ENCODE results near the gene TFAP2B.

Gene TFAP2B

GRCh38 chr6:50816947-50817645, 1.6 kb upstream of the TFAP2B start:
- TF ChIP-seq TAF1 (IDR thresholded peaks at IDR 0.05; ENCODE audit: borderline replicate concordance, low read depth, low read length) (no peak), POLR2A (IDR thresholded peaks at IDR 0.05; ENCODE audit: low read depth, low read length) (no peak), POLR2AphosphoS5 (IDR thresholded peaks at IDR 0.05; ENCODE audit: low read depth, low read length) (no peak)
- DNase-seq (ENCODE audit: insufficient read length) (no peak), FAIRE-seq (no peak)

DNA sequence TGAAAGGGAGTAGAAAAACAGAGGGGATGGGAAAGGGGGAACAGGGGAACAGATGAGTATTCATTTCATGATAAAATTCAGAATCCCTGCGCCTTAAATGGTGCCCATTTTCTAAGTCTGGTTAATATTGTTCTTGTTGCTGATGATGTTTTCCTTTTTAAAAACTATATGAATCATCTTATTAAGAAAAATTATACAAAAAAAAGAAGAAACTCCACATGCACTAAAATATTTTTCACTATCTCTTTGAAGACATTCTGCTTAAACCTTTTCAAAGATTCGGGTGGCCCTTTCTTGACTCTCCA, 1.1 kb upstream of the TFAP2B start:
- DNase-seq (ENCODE audit: insufficient read length) = no peak
- no peak for FAIRE-seq
- no peak for TF ChIP-seq POLR2AphosphoS5 (IDR thresholded peaks at IDR 0.05; ENCODE audit: low read depth, low read length)
- no peak for TF ChIP-seq TAF1 (IDR thresholded peaks at IDR 0.05; ENCODE audit: borderline replicate concordance, low read depth, low read length)
- TF ChIP-seq POLR2A (IDR thresholded peaks at IDR 0.05; ENCODE audit: low read depth, low read length) = no peak

GRCh38 chr6:50818020-50818419, 651 bp upstream of the TFAP2B start:
- no peak for FAIRE-seq
- no peak for DNase-seq (ENCODE audit: insufficient read length)

GRCh38 chr6:50819466-50819903, 814 bp downstream of the TFAP2B start:
- TF ChIP-seq POLR2AphosphoS5 (IDR thresholded peaks at IDR 0.05; ENCODE audit: low read depth, low read length) (no peak), POLR2A (IDR thresholded peaks at IDR 0.05; ENCODE audit: low read depth, low read length) (no peak), TAF1 (IDR thresholded peaks at IDR 0.05; ENCODE audit: borderline replicate concordance, low read depth, low read length) (no peak)
- FAIRE-seq (no peak), DNase-seq (ENCODE audit: insufficient read length) (no peak)

More at GRCh38 chr6:50818020-50818419, 651 bp upstream of the TFAP2B start:
- TF ChIP-seq POLR2AphosphoS5 (IDR thresholded peaks at IDR 0.05; ENCODE audit: low read depth, low read length) = no peak
- TF ChIP-seq POLR2A (IDR thresholded peaks at IDR 0.05; ENCODE audit: low read depth, low read length) = no peak
- TF ChIP-seq TAF1 (IDR thresholded peaks at IDR 0.05; ENCODE audit: borderline replicate concordance, low read depth, low read length) = no peak

DNA sequence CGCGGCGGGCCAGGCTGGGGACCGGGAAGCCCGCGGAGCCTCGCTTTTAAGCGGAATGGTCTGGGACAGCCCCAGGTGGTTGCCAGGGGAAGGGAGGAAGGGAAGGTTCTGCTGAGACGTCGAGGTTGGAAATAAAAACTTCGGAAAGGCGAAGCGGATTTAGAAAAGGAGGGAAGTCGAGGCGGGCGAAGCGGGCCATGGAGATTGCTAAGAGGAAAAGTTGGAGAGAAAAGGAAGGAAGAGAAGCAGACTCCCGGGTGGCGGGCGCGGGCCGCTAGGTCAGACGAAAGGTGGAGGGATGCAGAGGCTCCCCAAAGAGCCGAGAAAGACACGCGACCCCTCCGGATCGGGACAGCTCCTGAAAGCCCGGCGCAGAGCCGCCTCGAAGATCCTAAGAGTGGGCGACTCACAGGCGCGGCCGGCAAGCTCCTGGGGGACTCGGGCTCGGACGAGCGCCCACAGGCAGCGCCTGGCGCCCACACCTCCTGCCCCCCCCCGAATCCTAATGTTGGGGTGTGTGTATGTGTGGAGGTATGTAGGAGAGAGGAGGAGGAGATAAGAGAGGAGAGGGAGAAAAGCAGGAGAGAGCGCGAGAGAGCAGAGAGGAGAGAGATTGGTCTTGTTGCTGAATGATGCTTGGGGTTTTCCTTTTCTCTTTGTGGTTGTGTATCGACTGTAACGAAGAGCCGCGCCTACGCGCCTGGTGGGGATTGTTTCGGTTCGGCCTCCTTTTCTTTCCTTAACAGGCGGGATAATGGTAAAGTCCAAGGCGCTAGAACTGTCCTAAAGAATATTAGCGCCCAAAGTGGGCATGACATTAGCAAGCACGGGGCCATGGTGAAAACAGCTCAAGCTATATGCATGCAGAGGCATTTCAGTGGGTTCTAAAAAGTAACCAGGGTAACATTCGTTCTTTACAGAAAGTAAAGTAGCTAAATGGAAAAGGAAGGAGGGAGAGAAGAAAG, 1.5 kb downstream of the TFAP2B start:
- no peak for DNase-seq (ENCODE audit: insufficient read length)
- FAIRE-seq = no peak
- TF ChIP-seq POLR2AphosphoS5 (IDR thresholded peaks at IDR 0.05; ENCODE audit: low read depth, low read length) = no peak
- TF ChIP-seq TAF1 (IDR thresholded peaks at IDR 0.05; ENCODE audit: borderline replicate concordance, low read depth, low read length) = no peak
- TF ChIP-seq POLR2A (IDR thresholded peaks at IDR 0.05; ENCODE audit: low read depth, low read length) = no peak

DNA sequence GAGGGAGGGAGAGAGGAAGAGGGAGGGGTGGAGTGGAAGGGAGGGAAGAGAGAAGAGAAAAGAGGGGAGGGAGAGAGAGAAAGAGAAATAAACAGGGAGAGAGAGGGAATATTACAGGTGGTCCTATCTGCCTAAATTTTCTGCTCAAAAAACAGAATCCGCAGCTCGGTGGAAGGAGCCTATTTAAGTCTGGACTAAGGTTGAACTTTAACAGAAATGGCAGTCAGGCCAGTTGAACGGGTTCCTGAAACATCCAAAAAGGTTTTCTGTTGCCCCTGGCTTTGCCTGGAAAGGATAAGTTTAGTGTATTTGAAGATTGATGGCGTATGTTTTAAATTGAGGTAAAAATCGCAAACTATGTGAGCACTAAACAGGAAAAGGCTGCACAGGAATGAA, 2.2 kb downstream of the TFAP2B start:
- no peak for FAIRE-seq
- DNase-seq (ENCODE audit: insufficient read length) = no peak

GRCh38 chr6:50821441-50822077, 2.9 kb downstream of the TFAP2B start:
- TF ChIP-seq POLR2AphosphoS5 (IDR thresholded peaks at IDR 0.05; ENCODE audit: low read depth, low read length) (no peak), POLR2A (IDR thresholded peaks at IDR 0.05; ENCODE audit: low read depth, low read length) (no peak), TAF1 (IDR thresholded peaks at IDR 0.05; ENCODE audit: borderline replicate concordance, low read depth, low read length) (no peak)
- DNase-seq (ENCODE audit: insufficient read length) (no peak), FAIRE-seq (no peak)

More for the DNA sequence above, 2.2 kb downstream of the TFAP2B start:
- no peak for TF ChIP-seq TAF1 (IDR thresholded peaks at IDR 0.05; ENCODE audit: borderline replicate concordance, low read depth, low read length)
- no peak for TF ChIP-seq POLR2AphosphoS5 (IDR thresholded peaks at IDR 0.05; ENCODE audit: low read depth, low read length)
- no peak for TF ChIP-seq POLR2A (IDR thresholded peaks at IDR 0.05; ENCODE audit: low read depth, low read length)

DNA sequence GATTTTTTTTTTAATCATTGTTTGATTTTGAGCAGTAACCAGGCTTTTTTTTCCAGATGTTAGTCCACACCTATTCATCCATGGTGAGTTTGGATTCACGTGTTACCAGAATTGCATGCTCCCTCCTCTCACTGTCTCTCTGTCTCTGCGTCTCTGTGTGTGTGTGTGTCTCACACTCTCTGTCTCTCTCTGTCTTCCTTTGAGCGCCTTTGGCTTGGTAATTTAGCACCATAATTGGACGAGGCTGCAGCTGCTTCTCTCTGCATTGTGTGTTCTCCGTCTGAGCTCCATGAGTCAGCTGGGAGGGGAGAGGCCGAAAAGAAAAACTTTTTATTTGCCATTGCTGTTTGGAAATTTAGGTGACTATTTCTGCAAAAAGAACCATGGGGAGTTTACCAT, 3.4 kb downstream of the TFAP2B start:
- DNase-seq (ENCODE audit: insufficient read length) (no peak), FAIRE-seq (no peak)
- TF ChIP-seq POLR2A (IDR thresholded peaks at IDR 0.05; ENCODE audit: low read depth, low read length) (no peak), POLR2AphosphoS5 (IDR thresholded peaks at IDR 0.05; ENCODE audit: low read depth, low read length) (no peak), TAF1 (IDR thresholded peaks at IDR 0.05; ENCODE audit: borderline replicate concordance, low read depth, low read length) (no peak)

GRCh38 chr6:50823094-50823920, 4.6 kb downstream of the TFAP2B start:
- no peak for TF ChIP-seq POLR2AphosphoS5 (IDR thresholded peaks at IDR 0.05; ENCODE audit: low read depth, low read length)
- DNase-seq (ENCODE audit: insufficient read length) (no peak), FAIRE-seq (no peak)

DNA sequence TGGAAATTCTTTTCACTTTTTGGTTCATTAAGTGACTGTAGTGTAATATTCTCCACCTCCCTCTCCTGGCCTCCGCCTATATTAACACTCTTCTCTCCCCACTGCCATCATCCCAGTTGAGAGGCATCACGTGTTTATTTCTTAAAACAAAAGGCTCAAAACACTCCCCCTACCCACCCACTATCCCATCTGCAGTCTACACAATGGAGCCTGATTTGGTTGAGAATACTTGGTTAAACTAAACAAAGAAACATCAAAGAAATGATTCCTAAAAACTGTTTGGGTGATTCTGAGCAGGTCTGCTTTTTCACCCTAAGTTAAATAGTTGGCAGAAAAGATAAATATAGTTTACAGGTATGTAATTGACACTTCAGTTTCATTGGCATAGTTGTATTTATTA, 5.9 kb downstream of the TFAP2B start:
- FAIRE-seq (no peak), DNase-seq (ENCODE audit: insufficient read length) (no peak)
- TF ChIP-seq TAF1 (IDR thresholded peaks at IDR 0.05; ENCODE audit: borderline replicate concordance, low read depth, low read length) = no peak

Measured in GM12892 (cell line).